Measurements from ENCODE around the gene NTRK1.

The NTRK1 gene

GRCh38 chr1:156898161-156898566 lies 37.5 kb downstream of the NTRK1 start:
- DNase-seq (ENCODE audit: low read depth in 3 of 3) = no peak

GRCh38 chr1:156898971-156899664 lies 38.5 kb downstream of the NTRK1 start:
- no peak for DNase-seq (ENCODE audit: low read depth in 3 of 3)

GRCh38 chr1:156899956-156900718 lies 39.5 kb downstream of the NTRK1 start:
- no peak for DNase-seq (ENCODE audit: low read depth in 3 of 3)

- DNase-seq (ENCODE audit: low read depth in 3 of 3) = no peak
Measured at GRCh38 chr1:156900896-156901589, 40.4 kb downstream of the NTRK1 start.

GRCh38 chr1:156901590-156901900 lies 40.9 kb downstream of the NTRK1 start:
- DNase-seq (ENCODE audit: low read depth in 3 of 3) = no peak

GRCh38 chr1:156901966-156902915 lies 41.6 kb downstream of the NTRK1 start:
- DNase-seq (ENCODE audit: low read depth in 3 of 3) = no peak

GRCh38 chr1:156903328-156904091 lies 42.8 kb downstream of the NTRK1 start:
- DNase-seq (ENCODE audit: low read depth in 3 of 3) = no peak

- DNase-seq (ENCODE audit: low read depth in 3 of 3) = no peak
Measured at GRCh38 chr1:156904187-156904959, 43.7 kb downstream of the NTRK1 start.

GRCh38 chr1:156905176-156905575 lies 44.5 kb downstream of the NTRK1 start:
- DNase-seq (ENCODE audit: low read depth in 3 of 3) = no peak

- DNase-seq (ENCODE audit: low read depth in 3 of 3) = no peak
Measured at GRCh38 chr1:156905651-156906050, 45.0 kb downstream of the NTRK1 start.

GRCh38 chr1:156906206-156906906 lies 45.7 kb downstream of the NTRK1 start:
- DNase-seq (ENCODE audit: low read depth in 3 of 3) = no peak

GRCh38 chr1:156908541-156908940 lies 47.9 kb downstream of the NTRK1 start:
- DNase-seq (ENCODE audit: low read depth in 3 of 3) = no peak

- DNase-seq (ENCODE audit: low read depth in 3 of 3) = no peak
Measured at GRCh38 chr1:156908955-156909354, 48.3 kb downstream of the NTRK1 start.

- no peak for DNase-seq (ENCODE audit: low read depth in 3 of 3)
Measured at GRCh38 chr1:156909671-156910070, 49.0 kb downstream of the NTRK1 start.

- peak; percentile 34 to 68 (median 46) for DNase-seq (ENCODE audit: low read depth in 3 of 3)
Measured at GRCh38 chr1:156910309-156910782, 49.7 kb downstream of the NTRK1 start.

- DNase-seq (ENCODE audit: low read depth in 3 of 3) = no peak
Measured at GRCh38 chr1:156911577-156912298, 51.1 kb downstream of the NTRK1 start.

- DNase-seq (ENCODE audit: low read depth in 3 of 3) = no peak
Measured at GRCh38 chr1:156912310-156912709, 51.6 kb downstream of the NTRK1 start.
